HG03095 (cell line): ENCODE measurements around the gene TJP1.
"Not testable (repeated sequence)": the region's sequence is repeated elsewhere in the genome, so short reads cannot be mapped to it uniquely, and the experiment has no call there.

ENCODE experiments used
- ATAC-seq: cut with Tn5 transposase; IDR thresholded peaks from one replicate; pipeline ENCODE4 v1.9.1; 2021; ENCODE audit warnings: moderate library complexity; ENCODE audit not compliant: unreplicated experiment

TJP1 gene

GRCh38 chr15:29685156-29686078 lies 136.9 kb downstream of the TJP1 start:
- no peak for ATAC-seq

- ATAC-seq = no peak
These were observed 139.5 kb downstream of the TJP1 start for GRCh38 chr15:29682781-29683180.

GRCh38 chr15:29682361-29682760 lies 139.9 kb downstream of the TJP1 start:
- ATAC-seq = no peak

DNA sequence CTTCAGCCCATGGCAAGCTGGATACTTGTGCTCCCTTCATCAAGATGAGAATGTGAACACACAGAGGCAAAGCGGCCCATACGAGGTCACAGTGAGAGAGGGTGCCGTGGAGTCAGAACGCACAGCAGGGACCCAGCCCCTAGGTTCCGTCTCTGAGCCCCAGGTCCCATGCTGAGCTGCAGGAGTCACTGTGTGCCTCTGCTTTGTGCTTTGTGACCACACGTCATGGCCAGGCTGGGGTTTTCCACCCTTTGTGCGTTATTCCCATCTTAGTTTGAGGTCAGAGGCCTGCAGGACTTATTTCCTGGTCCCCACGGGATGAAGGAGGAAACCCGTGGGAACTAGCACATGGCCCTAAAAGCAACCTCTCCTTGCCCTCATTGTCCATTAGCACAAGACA lies 140.3 kb downstream of the TJP1 start:
- no peak for ATAC-seq

- no peak for ATAC-seq
These were observed 141.0 kb downstream of the TJP1 start for GRCh38 chr15:29681166-29681845.

GRCh38 chr15:29680465-29681165 lies 141.7 kb downstream of the TJP1 start:
- ATAC-seq = no peak

DNA sequence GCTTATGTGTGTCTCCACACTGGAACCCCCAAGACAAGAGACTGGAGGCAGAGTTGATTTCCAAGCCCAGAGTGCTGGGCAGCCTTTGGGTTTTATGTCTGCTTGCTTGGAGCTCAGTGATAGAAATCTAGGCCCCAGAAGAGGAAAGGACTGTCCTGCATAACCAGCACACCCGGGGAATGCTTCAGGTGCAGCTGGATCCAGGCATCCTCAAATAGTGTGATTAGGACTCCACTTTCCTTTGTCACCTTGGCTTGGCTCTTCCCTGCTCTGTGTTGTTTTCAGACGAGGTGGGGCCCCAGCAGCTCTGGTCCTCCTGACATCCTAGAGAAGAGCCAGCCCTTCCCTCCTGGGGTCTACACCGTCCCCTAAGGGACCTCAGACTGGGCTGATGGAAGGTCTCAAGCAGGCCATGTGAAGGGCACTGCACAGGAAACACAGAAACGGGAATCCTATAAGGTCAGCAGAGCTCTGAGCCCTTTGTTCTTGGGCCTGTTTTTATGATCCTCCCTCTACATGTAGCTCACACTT lies 143.7 kb downstream of the TJP1 start:
- no peak for ATAC-seq

DNA sequence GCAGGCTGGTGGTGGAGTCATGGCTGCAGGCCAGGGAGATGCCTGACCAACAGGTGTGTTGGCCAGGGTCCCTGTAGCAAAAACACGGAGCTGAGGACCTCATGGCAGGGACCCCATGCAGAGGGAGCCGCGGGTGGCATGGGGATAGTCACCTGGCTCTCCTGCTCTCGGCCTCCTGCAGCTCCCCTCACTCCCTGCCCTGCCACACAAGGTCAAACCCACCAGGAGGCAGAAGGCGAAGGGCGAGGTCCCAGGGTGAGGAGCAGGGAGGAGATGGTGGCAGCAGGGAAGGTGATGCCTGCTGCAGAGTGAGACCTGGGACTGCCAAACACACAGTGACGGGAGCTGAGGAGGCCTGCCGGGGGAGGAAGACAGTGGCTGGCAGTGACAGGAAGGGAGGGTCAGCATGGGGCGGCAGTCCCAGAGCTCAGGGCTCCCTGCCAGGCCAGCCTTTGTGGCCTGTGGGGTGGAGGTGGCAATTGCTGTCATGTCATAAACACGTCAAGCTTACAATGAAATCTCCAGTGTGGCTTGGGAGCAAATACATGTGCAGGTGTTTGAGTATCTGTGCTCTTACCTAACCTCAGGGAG lies 144.3 kb downstream of the TJP1 start:
- no peak for ATAC-seq

DNA sequence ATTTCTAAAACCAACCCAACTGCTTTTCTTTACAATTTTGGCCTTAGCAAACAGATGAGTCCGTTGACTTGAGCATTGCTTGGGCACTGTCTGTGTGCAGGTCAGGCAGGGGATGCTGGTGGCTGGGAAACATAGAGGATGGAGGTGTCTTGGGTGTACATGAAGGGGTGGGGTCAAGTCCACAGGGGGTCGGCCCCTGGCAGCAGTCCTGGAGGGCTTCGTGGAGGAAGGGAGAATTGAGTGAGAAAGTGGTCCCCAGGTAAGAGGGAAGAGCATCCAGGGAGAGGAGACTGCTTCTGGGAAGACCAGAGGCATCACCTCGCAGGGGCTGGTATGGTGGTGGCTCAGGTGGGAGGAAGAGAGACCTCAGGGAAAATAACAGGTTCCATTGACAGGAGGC lies 144.8 kb downstream of the TJP1 start:
- no peak for ATAC-seq

DNA sequence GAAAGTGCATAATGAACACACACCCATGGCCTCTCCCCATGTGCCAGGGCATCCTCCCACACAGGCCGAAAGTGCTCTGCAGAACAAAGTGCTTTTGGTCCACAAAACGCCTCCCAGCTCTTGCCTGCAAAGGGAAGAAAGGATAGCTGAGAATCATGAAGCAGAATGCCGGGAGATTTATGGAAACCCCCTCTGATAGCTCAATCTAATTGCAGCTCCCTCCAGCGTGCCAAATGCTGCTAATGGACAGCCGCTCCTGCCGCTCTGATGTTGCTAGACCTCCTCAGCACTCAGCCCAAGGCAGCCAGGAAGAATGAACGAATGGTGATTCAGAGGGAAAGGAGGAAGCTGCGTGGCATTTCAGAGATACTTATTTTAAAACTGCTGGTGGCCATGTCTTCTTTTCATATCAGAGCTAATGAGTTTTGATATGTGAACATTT lies 145.3 kb downstream of the TJP1 start:
- no peak for ATAC-seq

DNA sequence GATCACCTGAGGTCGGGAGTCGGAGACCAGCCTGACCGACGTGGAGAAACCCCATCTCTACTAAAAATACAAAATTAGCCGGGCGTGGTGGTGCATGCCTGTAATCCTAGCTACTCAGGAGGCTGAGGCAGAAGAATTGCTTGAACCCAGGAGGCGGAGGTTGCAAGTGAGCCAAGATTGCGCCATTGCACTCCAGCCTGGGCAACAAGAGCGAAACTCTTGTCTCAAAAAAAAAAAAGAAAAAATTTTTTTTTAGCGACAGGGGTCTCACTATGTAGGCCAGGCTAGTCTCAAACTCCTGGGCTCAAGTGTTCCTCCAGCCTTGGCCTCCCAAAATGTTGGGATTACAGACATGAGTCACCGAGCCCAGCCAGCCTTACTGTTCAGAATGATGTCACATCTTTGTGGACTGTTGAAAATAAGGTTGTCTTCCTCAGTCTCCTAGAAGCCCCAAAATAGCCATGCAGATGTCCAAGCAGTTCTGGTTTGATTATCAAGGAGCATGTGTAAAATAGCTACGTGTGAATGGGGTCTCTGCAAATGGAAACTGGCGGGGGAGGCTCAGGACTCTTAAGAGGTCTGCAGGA lies 145.8 kb downstream of the TJP1 start:
- not testable (repeated sequence) for ATAC-seq

- ATAC-seq = no peak
These were observed 146.4 kb downstream of the TJP1 start for GRCh38 chr15:29675791-29676301.

GRCh38 chr15:29674661-29675533 lies 147.4 kb downstream of the TJP1 start:
- no peak for ATAC-seq

GRCh38 chr15:29672923-29673809 lies 149.1 kb downstream of the TJP1 start:
- no peak for ATAC-seq

DNA sequence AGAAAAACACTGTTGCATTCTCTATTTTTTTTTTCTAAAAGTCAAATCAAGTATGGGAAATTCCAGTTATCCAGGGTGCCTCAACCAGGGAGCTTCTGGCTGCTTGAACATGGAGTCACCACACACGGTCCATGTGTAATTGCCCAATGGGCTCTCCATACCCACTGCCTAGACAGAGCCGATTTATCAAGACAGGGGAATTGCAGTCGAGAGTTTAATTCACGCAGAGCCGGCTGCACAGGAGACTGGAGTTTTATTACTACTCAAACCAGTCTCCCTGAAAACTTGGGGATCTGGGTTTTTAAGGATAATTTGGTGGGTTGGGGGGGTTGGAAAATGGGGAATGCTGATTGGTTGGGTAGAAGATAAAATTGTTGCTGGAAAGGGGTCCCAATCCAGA lies 149.8 kb downstream of the TJP1 start:
- no peak for ATAC-seq

DNA sequence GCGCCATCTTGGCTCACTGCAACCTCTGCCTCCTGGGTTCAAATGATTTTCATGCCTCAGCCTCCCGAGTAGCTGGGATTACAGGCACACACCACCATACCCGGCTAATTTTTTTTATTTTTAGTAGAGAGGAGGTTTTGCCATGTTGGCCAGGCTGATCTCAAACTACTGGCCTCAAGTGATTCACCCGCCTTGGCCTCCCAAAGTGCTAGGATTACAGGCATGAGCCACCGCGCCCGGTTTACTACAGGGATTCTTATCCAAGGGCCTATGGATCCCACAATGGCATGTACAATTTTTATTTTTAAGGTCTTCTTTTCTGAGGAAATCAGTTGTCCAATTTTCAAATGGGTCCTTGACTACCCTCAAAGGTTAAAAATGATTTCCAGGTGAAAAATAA lies 150.2 kb downstream of the TJP1 start:
- not testable (repeated sequence) for ATAC-seq

DNA sequence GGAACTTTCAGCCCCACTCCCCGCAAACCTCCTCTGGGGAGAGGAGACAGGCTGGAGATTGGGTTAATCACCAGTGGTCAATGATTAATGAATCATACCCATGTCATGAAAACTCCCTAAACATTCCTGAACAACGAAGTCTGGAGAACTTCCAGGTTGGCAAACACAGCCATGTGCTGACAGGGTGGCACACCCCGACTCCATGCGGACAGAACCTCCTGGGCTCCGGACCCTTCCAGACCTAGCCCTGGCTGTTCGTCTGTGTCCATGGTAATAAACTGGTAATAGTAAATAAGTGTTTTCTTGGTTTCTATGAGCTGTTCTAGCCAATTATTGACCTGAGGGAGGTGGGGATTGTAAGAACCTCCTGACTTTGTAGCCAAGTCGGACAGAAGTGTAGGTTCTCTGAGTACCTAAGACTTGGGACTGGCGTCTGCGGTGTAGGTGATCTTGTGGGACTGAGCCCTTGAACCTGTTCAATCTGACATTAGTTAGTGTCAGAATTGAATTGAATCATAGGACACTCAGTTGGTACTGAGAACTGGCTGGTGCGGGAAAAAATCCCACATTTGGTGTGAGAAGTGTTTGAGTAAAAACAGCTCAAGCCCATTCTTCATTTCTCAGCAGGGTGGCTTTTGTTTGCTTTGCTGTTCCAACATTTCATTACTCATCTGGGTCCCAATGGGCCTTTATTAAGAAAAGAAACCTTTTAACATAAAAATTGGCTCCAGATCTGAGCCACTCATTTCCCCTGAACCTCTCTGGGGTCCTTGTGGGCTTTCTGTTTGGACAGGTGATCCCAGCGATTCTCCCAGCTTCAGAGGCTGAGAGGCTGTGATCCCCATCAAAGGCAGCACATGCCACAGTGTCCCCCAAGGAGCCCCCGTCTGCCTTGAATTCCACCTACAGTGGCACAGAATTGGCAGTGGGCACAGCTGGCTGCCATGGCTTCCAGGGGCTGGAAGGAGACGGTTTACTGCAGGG lies 151.0 kb downstream of the TJP1 start:
- ATAC-seq = no peak
